PFSK-1 (cell line): ENCODE measurements around the gene COA7.

ENCODE experiments used
- FOXP2 ChIP-seq: optimal IDR thresholded peaks from 2 replicates; pipeline ENCODE3; 2011; ENCODE audit warnings: borderline replicate concordance, control low read depth, inconsistent platforms; ENCODE audit not compliant: insufficient read depth; ENCODE audit errors: extremely low read length, extremely low read depth
- POLR2AphosphoS5 ChIP-seq: IDR thresholded peaks from 2 replicates; pipeline ENCODE4 v1.6.1; 2012; ENCODE audit warnings: low read depth, mild to moderate bottlenecking, control low read depth, low read length, moderate library complexity
- REST ChIP-seq, 2 experiments: IDR thresholded peaks; 2 replicates each; pipeline versions ENCODE4 v1.6.1 to v1.8.0; 2011 to 2012; ENCODE audit warnings: low read depth in 2 of 2, low read length in 2 of 2, control low read depth in 1 of 2, inconsistent platforms in 1 of 2, mild to moderate bottlenecking in 1 of 2, moderate library complexity in 1 of 2; ENCODE audit not compliant: insufficient read depth in 1 of 2
- SIN3A ChIP-seq: IDR thresholded peaks from 2 replicates; pipeline ENCODE4 v1.6.1; 2012; ENCODE audit warnings: mild to moderate bottlenecking, low read length, moderate library complexity, borderline replicate concordance; ENCODE audit not compliant: insufficient read depth
- TAF1 ChIP-seq: IDR thresholded peaks from 2 replicates; pipeline ENCODE4 v1.6.1; 2012; ENCODE audit warnings: low read length, control low read depth, borderline replicate concordance; ENCODE audit not compliant: insufficient read depth

COA7 gene

GRCh38 chr1:52662645-52663313, 35.4 kb downstream of the COA7 start:
- TF ChIP-seq REST (IDR thresholded peaks at IDR 0.05; ENCODE audit: insufficient read depth in 1 of 2, low read depth in 2 of 2, low read length in 2 of 2) (no peak), TAF1 (no peak), SIN3A (no peak), FOXP2 (no peak), POLR2AphosphoS5 (no peak)

GRCh38 chr1:52660807-52661206, 37.3 kb downstream of the COA7 start:
- TF ChIP-seq REST (IDR thresholded peaks at IDR 0.05; ENCODE audit: insufficient read depth in 1 of 2, low read depth in 2 of 2, low read length in 2 of 2) (no peak), POLR2AphosphoS5 (no peak), SIN3A (no peak), TAF1 (no peak), FOXP2 (no peak)

DNA sequence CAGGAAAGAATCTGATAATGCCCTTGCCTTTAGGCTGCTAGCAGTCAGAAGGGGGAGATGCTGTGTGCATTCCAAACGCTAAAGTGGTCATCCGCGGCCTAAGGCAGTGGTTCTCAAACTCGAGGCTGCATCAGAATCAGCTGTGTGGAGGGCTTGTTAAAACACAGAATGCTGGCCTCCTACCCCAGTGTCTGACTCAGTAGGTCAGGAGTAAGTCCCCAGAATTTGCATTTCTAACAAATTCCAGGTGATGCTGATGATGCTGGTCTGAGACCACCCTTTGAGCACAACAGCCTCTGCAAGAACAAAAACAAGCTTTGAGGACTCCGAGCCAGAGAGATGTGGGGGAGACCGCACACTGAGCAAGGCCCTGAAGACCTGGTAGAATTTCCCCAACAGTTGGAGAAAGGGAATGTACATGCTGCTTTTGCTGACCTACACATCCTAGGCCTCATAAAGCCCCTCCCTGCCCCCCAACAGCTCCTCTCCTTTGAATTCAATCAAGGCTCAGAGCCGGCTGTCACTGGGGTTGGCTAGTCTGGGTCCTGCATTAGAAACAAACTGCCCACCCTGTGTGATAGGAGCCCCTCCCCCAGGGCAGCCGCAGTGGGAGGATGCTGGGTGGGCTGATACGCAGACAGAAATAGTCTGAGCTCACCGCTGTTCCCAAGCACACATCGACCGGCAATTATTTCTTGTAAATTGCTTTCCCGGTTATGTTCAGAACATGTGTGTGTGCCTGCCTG, 38.1 kb downstream of the COA7 start:
- TF ChIP-seq TAF1 (no peak), FOXP2 (no peak), SIN3A (no peak), POLR2AphosphoS5 (no peak)

DNA sequence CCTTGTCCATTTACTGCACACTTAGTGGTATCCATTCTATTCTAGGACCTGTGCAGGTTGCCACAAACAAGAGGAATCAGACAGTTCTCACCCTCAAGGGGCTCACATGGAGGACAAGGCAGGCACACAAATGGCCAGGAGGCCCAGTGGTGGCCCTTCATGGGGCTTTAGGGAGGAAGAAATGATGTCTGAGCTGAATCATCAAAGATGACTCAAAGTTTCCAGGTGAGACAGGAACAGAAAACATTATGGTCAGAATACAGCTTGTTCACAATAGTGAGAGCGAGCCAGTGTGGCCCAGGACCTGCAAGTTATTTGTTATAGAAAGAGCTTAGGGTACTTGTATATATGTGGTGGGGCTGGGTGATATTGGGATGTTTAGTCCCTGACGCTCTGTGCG, 38.8 kb downstream of the COA7 start:
- TF ChIP-seq TAF1, result no peak
- no peak for TF ChIP-seq POLR2AphosphoS5
- TF ChIP-seq REST (IDR thresholded peaks at IDR 0.05; ENCODE audit: insufficient read depth in 1 of 2, low read depth in 2 of 2, low read length in 2 of 2), result no peak
- no peak for TF ChIP-seq FOXP2
- TF ChIP-seq SIN3A, result no peak

- TF ChIP-seq FOXP2 (no peak), SIN3A (no peak), TAF1 (no peak)
Measured at GRCh38 chr1:52658795-52659194, 39.4 kb downstream of the COA7 start.

- TF ChIP-seq TAF1 (no peak), FOXP2 (no peak), SIN3A (no peak), POLR2AphosphoS5 (no peak), REST (IDR thresholded peaks at IDR 0.05; ENCODE audit: insufficient read depth in 1 of 2, low read depth in 2 of 2, low read length in 2 of 2) (no peak)
Measured at GRCh38 chr1:52657702-52658101, 40.4 kb downstream of the COA7 start.
